Astrocyte (in vitro differentiated cells and primary cell): ENCODE measurements around the gene RIMBP2. TPM values are rescaled to one million over a fixed set of nuclear protein-coding genes. Genes with fewer than 3 reads are reported as not detected.

Experiments
- DNase-seq: peaks from one replicate; pipeline ENCODE4 v3.0.0-alpha.2; 2010; ENCODE audit warnings: low read depth
- FAIRE-seq: peaks from 2 replicates; lab custom pipeline; 2011; peaks lifted over from hg19 to GRCh38; lab: Jason Lieb, UNC
- H2AFZ ChIP-seq: 2 replicates; pipeline ENCODE4 v1.6.0; 2012; ENCODE audit warnings: low read depth, low read length, inconsistent platforms
- H3K27ac ChIP-seq: 2 replicates; pipeline ENCODE4 v1.5.1; 2011; ENCODE audit warnings: low read depth, low read length, inconsistent platforms
- H3K27me3 ChIP-seq: 2 replicates; pipeline ENCODE4 v1.6.0; 2011; ENCODE audit warnings: low read length, inconsistent platforms; ENCODE audit not compliant: insufficient read depth
- H3K36me3 ChIP-seq: 2 replicates; pipeline ENCODE4 v1.5.1; 2011; ENCODE audit warnings: low read length, inconsistent platforms; ENCODE audit not compliant: insufficient read depth
- H3K4me1 ChIP-seq: 2 replicates; pipeline ENCODE4 v1.5.1; 2011; ENCODE audit warnings: low read length, inconsistent platforms; ENCODE audit not compliant: insufficient read depth
- H3K4me2 ChIP-seq: 2 replicates; pipeline ENCODE4 v1.6.0; 2012; ENCODE audit warnings: low read length, inconsistent platforms
- H3K4me3 ChIP-seq: 2 replicates; pipeline ENCODE4 v1.5.1; 2011; ENCODE audit warnings: low read depth, mild to moderate bottlenecking, low read length, inconsistent platforms; ENCODE audit not compliant: insufficient read depth
- H3K79me2 ChIP-seq: 2 replicates; pipeline ENCODE4 v1.6.0; 2012; ENCODE audit warnings: mild to moderate bottlenecking, low read length, inconsistent platforms; ENCODE audit not compliant: insufficient read depth
- H3K9ac ChIP-seq: 2 replicates; pipeline ENCODE4 v1.6.0; 2012; ENCODE audit warnings: mild to moderate bottlenecking, low read length, inconsistent platforms
- H3K9me3 ChIP-seq: 2 replicates; pipeline ENCODE4 v1.5.1; 2012; ENCODE audit warnings: low read depth, mild to moderate bottlenecking, low read length, inconsistent platforms; ENCODE audit not compliant: insufficient read depth
- H4K20me1 ChIP-seq: 2 replicates; pipeline ENCODE4 v1.6.0; 2012; ENCODE audit warnings: low read length, inconsistent platforms; ENCODE audit not compliant: insufficient read depth
- H3K27ac Mint-ChIP-seq: one replicate; pipeline ENCODE4 v1.8.0; 2021; ENCODE audit warnings: mild to moderate bottlenecking, mixed read lengths; ENCODE audit not compliant: unreplicated experiment
- H3K27me3 Mint-ChIP-seq: one replicate; pipeline ENCODE4 v1.8.0; 2021; ENCODE audit warnings: low read depth, mixed read lengths; ENCODE audit not compliant: unreplicated experiment
- H3K36me3 Mint-ChIP-seq: one replicate; pipeline ENCODE4 v1.8.0; 2021; ENCODE audit warnings: low read depth, mixed read lengths; ENCODE audit not compliant: unreplicated experiment
- H3K4me1 Mint-ChIP-seq: one replicate; pipeline ENCODE4 v1.8.0; 2021; ENCODE audit warnings: low read depth, mixed read lengths; ENCODE audit not compliant: unreplicated experiment
- H3K4me3 Mint-ChIP-seq: one replicate; pipeline ENCODE4 v1.8.0; 2021; ENCODE audit warnings: mild to moderate bottlenecking, moderate library complexity, mixed read lengths; ENCODE audit not compliant: unreplicated experiment
- H3K9me3 Mint-ChIP-seq: one replicate; pipeline ENCODE4 v1.8.0; 2021; ENCODE audit warnings: mild to moderate bottlenecking, mixed read lengths; ENCODE audit not compliant: unreplicated experiment
- EZH2 ChIP-seq: IDR thresholded peaks from 2 replicates; pipeline ENCODE4 v1.6.1; 2012; ENCODE audit warnings: mild to moderate bottlenecking, low read length, inconsistent platforms; ENCODE audit not compliant: insufficient read depth
- total RNA-seq: library from RNA; stranded (reverse); gene quantifications from 2 replicates; pipeline ENCODE4 v1.2.1, GENCODE V29; 2021
- TF ChIP-seq, protein P1 (sequence below): IDR thresholded peaks from 2 replicates; pipeline ENCODE4 v1.5.1; 2011; ENCODE audit warnings: low read depth, mild to moderate bottlenecking, inconsistent platforms, low read length, moderate library complexity; ENCODE audit not compliant: insufficient read depth

The RIMBP2 gene
- total RNA-seq, 1 donor from 2014 or later = 2.2 TPM

DNA sequence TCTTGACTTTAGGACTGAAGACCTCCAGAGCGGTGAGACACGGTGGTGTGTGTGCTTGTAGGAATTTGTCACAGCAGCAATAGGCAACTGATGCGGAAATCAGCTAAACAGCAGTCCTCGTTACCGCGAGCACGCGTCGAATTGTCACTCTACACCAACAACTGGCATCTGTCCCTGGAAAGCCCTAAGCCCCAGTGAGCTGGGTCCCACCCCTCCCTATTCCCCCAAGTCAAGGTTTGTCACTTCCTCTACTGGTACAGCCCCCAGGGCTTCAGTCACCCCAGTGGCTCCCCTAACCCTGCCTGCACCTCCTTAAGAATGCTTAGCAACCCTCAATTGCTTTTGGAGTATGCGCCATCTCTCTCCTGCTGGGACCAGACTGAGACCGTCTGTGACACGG lies 204.8 kb downstream of the RIMBP2 start:
- H3K9me3 Mint-ChIP-seq = peaks cover 16% of the 10 kb centered on the region

DNA sequence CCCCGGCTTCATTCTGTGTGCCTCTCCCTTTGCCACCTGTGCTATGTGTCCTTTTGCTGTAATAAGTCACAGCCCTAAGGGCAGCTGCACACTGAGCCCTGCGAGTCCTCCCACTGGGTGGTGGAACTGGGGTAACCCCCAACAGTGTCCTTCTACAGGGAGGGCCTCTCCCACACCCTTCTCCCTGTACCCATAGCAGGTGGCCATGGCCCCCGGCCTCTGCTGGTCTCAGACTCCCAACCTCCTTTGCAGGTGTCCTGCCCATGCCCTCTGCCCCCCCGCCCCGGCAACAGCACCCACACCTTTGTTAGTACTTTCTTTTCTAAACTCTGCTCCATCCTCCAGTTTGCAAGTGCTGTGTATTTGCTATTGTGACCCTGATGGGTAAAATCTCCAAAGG lies 206.6 kb downstream of the RIMBP2 start:
- DNase-seq = no peak
- H3K4me3 Mint-ChIP-seq = no peak overlapping the region
- Histone ChIP-seq H3K27ac (no peak overlapping the region), H3K4me2 (no peak overlapping the region), H3K9ac (no peak overlapping the region), H3K4me3 (no peak overlapping the region), H3K79me2 (no peaks in the 10 kb centered on the region), H2AFZ (no peak overlapping the region), H3K9me3 (peaks cover 5% of the 10 kb centered on the region), H3K4me1 (no peaks in the 10 kb centered on the region), H4K20me1 (no peaks in the 10 kb centered on the region), H3K36me3 (no peaks in the 10 kb centered on the region), H3K27me3 (no peaks in the 10 kb centered on the region)
- no peaks in the 10 kb centered on the region for H3K27me3 Mint-ChIP-seq
- FAIRE-seq = no peak
- peaks cover 12% of the 10 kb centered on the region for H3K9me3 Mint-ChIP-seq
- H3K4me1 Mint-ChIP-seq = no peaks in the 10 kb centered on the region
- TF ChIP-seq, protein P1, sequence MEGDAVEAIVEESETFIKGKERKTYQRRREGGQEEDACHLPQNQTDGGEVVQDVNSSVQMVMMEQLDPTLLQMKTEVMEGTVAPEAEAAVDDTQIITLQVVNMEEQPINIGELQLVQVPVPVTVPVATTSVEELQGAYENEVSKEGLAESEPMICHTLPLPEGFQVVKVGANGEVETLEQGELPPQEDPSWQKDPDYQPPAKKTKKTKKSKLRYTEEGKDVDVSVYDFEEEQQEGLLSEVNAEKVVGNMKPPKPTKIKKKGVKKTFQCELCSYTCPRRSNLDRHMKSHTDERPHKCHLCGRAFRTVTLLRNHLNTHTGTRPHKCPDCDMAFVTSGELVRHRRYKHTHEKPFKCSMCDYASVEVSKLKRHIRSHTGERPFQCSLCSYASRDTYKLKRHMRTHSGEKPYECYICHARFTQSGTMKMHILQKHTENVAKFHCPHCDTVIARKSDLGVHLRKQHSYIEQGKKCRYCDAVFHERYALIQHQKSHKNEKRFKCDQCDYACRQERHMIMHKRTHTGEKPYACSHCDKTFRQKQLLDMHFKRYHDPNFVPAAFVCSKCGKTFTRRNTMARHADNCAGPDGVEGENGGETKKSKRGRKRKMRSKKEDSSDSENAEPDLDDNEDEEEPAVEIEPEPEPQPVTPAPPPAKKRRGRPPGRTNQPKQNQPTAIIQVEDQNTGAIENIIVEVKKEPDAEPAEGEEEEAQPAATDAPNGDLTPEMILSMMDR = no peak
- TF ChIP-seq EZH2 = no peak
- H3K36me3 Mint-ChIP-seq = no peaks in the 10 kb centered on the region
- no peak overlapping the region for H3K27ac Mint-ChIP-seq

More for the DNA sequence above, 204.8 kb downstream of the RIMBP2 start:
- TF ChIP-seq, protein P1 = no peak
- no peak for TF ChIP-seq EZH2
- H3K79me2 ChIP-seq = no peaks in the 10 kb centered on the region
- no peak overlapping the region for H2AFZ ChIP-seq
- no peaks in the 10 kb centered on the region for H3K27me3 ChIP-seq
- peaks cover 5% of the 10 kb centered on the region for H3K9me3 ChIP-seq
- no peak for DNase-seq
- Mint-ChIP-seq H3K36me3 (no peaks in the 10 kb centered on the region), H3K27ac (no peak overlapping the region), H3K4me1 (no peaks in the 10 kb centered on the region), H3K4me3 (no peak overlapping the region), H3K27me3 (no peaks in the 10 kb centered on the region)
- H3K27ac ChIP-seq = no peak overlapping the region
- no peaks in the 10 kb centered on the region for H3K4me1 ChIP-seq
- no peaks in the 10 kb centered on the region for H4K20me1 ChIP-seq
- no peaks in the 10 kb centered on the region for H3K36me3 ChIP-seq
- H3K9ac ChIP-seq = no peak overlapping the region
- H3K4me2 ChIP-seq = no peak overlapping the region
- FAIRE-seq = no peak
- no peak overlapping the region for H3K4me3 ChIP-seq

DNA sequence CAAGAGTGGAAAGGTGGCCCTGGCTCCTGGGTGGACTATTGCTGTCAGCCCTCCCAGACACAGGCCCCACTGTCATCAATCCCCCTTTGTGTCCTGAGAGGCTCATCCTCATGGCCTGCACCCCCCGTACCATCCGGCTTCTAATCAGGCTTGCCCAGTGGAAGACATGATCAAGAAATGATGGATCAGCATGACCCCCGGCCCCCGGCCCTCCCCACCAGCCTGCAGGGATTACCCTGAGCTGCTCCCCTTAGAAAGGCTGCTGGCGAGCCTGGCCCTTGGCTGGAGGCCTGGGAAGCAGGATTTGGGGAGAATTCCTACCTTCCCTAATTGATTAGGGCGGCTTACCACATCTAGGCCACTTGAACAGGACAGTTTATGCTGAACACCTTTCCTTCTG lies 207.3 kb downstream of the RIMBP2 start:
- H2AFZ ChIP-seq = no peak overlapping the region
- H3K9me3 ChIP-seq = peaks cover 5% of the 10 kb centered on the region
- H3K4me3 Mint-ChIP-seq = no peak overlapping the region
- H3K4me1 ChIP-seq = no peaks in the 10 kb centered on the region
- H3K27ac ChIP-seq = no peak overlapping the region
- peaks cover 12% of the 10 kb centered on the region for H3K9me3 Mint-ChIP-seq
- no peaks in the 10 kb centered on the region for H4K20me1 ChIP-seq
- no peak overlapping the region for H3K4me2 ChIP-seq
- H3K27me3 ChIP-seq = no peaks in the 10 kb centered on the region
- H3K27me3 Mint-ChIP-seq = no peaks in the 10 kb centered on the region
- TF ChIP-seq, protein P1 = no peak
- TF ChIP-seq EZH2 = no peak
- H3K36me3 Mint-ChIP-seq = no peaks in the 10 kb centered on the region
- no peak overlapping the region for H3K9ac ChIP-seq
- H3K4me1 Mint-ChIP-seq = no peaks in the 10 kb centered on the region
- FAIRE-seq (no peak), DNase-seq (no peak)
- H3K27ac Mint-ChIP-seq = no peak overlapping the region
- no peaks in the 10 kb centered on the region for H3K79me2 ChIP-seq
- no peak overlapping the region for H3K4me3 ChIP-seq
- no peaks in the 10 kb centered on the region for H3K36me3 ChIP-seq
